ENCODE measurements around the gene RBSN.

RBSN gene

GRCh38 chr3:15096046-15096445, 2.9 kb downstream of the RBSN start:
- no peak overlapping the region for H3K27ac ChIP-seq
- TF ChIP-seq, protein P1, sequence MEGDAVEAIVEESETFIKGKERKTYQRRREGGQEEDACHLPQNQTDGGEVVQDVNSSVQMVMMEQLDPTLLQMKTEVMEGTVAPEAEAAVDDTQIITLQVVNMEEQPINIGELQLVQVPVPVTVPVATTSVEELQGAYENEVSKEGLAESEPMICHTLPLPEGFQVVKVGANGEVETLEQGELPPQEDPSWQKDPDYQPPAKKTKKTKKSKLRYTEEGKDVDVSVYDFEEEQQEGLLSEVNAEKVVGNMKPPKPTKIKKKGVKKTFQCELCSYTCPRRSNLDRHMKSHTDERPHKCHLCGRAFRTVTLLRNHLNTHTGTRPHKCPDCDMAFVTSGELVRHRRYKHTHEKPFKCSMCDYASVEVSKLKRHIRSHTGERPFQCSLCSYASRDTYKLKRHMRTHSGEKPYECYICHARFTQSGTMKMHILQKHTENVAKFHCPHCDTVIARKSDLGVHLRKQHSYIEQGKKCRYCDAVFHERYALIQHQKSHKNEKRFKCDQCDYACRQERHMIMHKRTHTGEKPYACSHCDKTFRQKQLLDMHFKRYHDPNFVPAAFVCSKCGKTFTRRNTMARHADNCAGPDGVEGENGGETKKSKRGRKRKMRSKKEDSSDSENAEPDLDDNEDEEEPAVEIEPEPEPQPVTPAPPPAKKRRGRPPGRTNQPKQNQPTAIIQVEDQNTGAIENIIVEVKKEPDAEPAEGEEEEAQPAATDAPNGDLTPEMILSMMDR (conservative IDR thresholded peaks at IDR 0.05), result no peak
- TF ChIP-seq ZFX (IDR thresholded peaks at IDR 0.05), result no peak

GRCh38 chr3:15094187-15094875, 4.6 kb downstream of the RBSN start:
- H3K27ac ChIP-seq, result no peak overlapping the region
- TF ChIP-seq, protein P1 (conservative IDR thresholded peaks at IDR 0.05), result no peak
- no peak for TF ChIP-seq ZFX (IDR thresholded peaks at IDR 0.05)

DNA sequence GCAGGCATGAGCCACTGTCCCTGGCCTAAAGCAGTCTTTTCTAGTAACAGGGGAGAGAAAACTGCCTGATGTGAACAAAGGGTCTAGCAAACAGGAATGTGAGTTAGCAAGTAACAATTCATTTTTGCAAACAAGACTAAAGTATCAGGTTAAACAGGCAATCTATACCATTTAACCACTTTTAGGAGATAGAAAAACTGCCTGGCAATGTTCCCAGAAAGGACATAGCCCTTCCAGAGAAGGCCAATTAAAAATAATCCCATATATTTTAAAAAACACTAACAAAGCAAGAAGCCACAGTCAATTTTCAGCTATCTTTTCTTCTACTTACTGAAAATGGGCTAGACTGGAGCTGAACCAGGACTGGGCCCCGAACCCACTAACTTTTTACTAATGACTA, 6.3 kb downstream of the RBSN start:
- TF ChIP-seq, protein P1 (conservative IDR thresholded peaks at IDR 0.05), result no peak
- no peak for TF ChIP-seq ZFX (IDR thresholded peaks at IDR 0.05)
- no peak overlapping the region for H3K27ac ChIP-seq

GRCh38 chr3:15091575-15091974, 7.4 kb downstream of the RBSN start:
- H3K27ac ChIP-seq, result no peak overlapping the region
- TF ChIP-seq ZFX (IDR thresholded peaks at IDR 0.05), result no peak
- TF ChIP-seq, protein P1 (conservative IDR thresholded peaks at IDR 0.05), result no peak

- no peak overlapping the region for H3K27ac ChIP-seq
- TF ChIP-seq, protein P1 (conservative IDR thresholded peaks at IDR 0.05), result no peak
- TF ChIP-seq ZFX (IDR thresholded peaks at IDR 0.05), result no peak
These were observed 9.7 kb downstream of the RBSN start for GRCh38 chr3:15089201-15089600.

GRCh38 chr3:15086699-15087098, 12.2 kb downstream of the RBSN start:
- TF ChIP-seq, protein P1 (conservative IDR thresholded peaks at IDR 0.05), result no peak
- TF ChIP-seq ZFX (IDR thresholded peaks at IDR 0.05), result no peak
- no peak overlapping the region for H3K27ac ChIP-seq

DNA sequence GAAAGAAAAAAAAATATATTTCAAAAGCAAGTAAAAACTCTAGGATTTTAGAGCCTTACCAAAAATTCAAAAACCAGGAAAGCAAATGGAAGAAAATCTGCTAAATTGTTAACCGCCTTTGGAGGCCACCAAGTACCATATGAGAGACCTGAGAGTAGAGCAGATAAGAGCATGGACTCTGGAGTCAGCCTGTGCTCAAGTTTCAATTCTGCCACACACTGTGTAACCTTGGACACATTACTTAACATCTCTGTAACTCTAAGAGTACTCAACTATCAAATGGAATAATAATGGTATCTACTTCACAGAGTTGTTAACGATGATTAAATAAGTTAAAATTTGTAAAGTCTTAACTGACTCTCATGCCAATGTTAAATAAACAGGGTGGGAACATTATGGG, 12.7 kb downstream of the RBSN start:
- H3K27ac ChIP-seq, result no peak overlapping the region
- TF ChIP-seq ZFX (IDR thresholded peaks at IDR 0.05), result no peak
- TF ChIP-seq, protein P1 (conservative IDR thresholded peaks at IDR 0.05), result no peak
